H9 (cell line): ENCODE data around the gene SLC39A7. TPM values are rescaled to one million over a fixed set of nuclear protein-coding genes. Genes with fewer than 3 reads are reported as not detected.

Experiments
- DNase-seq: peaks from one replicate; pipeline ENCODE4 v3.0.0-alpha.2; 2017
- H2AFZ ChIP-seq: one replicate; pipeline ENCODE4 v1.6.1; 2013; ENCODE audit warnings: mild to moderate bottlenecking, low read length, control low read depth, moderate library complexity
- H2AK5ac ChIP-seq: 2 replicates; pipeline ENCODE4 v1.6.1; 2013; ENCODE audit warnings: low read length, control low read depth, mixed read lengths; ENCODE audit not compliant: insufficient read length
- H2BK120ac ChIP-seq: one replicate; pipeline ENCODE4 v1.6.1; 2013; ENCODE audit warnings: low read depth, mild to moderate bottlenecking, low read length, control low read depth, inconsistent platforms; ENCODE audit not compliant: poor library complexity, severe bottlenecking
- H2BK12ac ChIP-seq: 2 replicates; pipeline ENCODE4 v1.6.1; 2013; ENCODE audit warnings: low read length, control low read depth, mixed read lengths, low read depth; ENCODE audit not compliant: insufficient read length
- H2BK15ac ChIP-seq: 2 replicates; pipeline ENCODE4 v1.6.1; 2013; ENCODE audit warnings: low read depth, low read length, control low read depth
- H2BK20ac ChIP-seq: one replicate; pipeline ENCODE4 v1.6.1; 2013; ENCODE audit warnings: low read depth, mild to moderate bottlenecking, low read length, control low read depth, inconsistent platforms; ENCODE audit not compliant: poor library complexity, severe bottlenecking
- H2BK5ac ChIP-seq: 2 replicates; pipeline ENCODE4 v1.6.1; 2013; ENCODE audit warnings: low read length, control low read depth, mixed read lengths; ENCODE audit not compliant: insufficient read length
- H3K14ac ChIP-seq: 2 replicates; pipeline ENCODE4 v1.6.1; 2013; ENCODE audit warnings: low read length, control low read depth; ENCODE audit not compliant: insufficient read depth
- H3K18ac ChIP-seq: 2 replicates; pipeline ENCODE4 v1.6.1; 2013; ENCODE audit warnings: low read depth, mild to moderate bottlenecking, mixed read lengths, low read length, control low read depth; ENCODE audit not compliant: insufficient read length
- H3K23ac ChIP-seq: 2 replicates; pipeline ENCODE4 v1.6.1; 2013; ENCODE audit warnings: low read length, control low read depth, mixed read lengths, low read depth; ENCODE audit not compliant: insufficient read length
- H3K23me2 ChIP-seq: 2 replicates; pipeline ENCODE4 v1.6.1; 2013; ENCODE audit warnings: low read depth, mild to moderate bottlenecking, mixed read lengths, low read length, control low read depth; ENCODE audit not compliant: insufficient read length, poor library complexity, severe bottlenecking
- H3K27ac ChIP-seq: 2 replicates; pipeline ENCODE4 v1.5.1; 2013; ENCODE audit warnings: low read length, control low read depth, mixed read lengths, low read depth; ENCODE audit not compliant: insufficient read length
- H3K27me3 ChIP-seq: 2 replicates; pipeline ENCODE4 v1.6.1; 2013; ENCODE audit warnings: low read length, control low read depth, inconsistent platforms; ENCODE audit not compliant: insufficient read depth
- H3K4ac ChIP-seq: 2 replicates; pipeline ENCODE4 v1.6.1; 2013; ENCODE audit warnings: low read depth, mild to moderate bottlenecking, control low read depth, inconsistent platforms, low read length, moderate library complexity
- H3K4me1 ChIP-seq: 2 replicates; pipeline ENCODE4 v1.6.1; 2013; ENCODE audit warnings: low read length, control low read depth, inconsistent platforms; ENCODE audit not compliant: insufficient read depth
- H3K4me2 ChIP-seq: 2 replicates; pipeline ENCODE4 v1.6.1; 2013; ENCODE audit warnings: low read length, control low read depth, mixed read lengths; ENCODE audit not compliant: insufficient read length, insufficient read depth
- H3K56ac ChIP-seq: 2 replicates; pipeline ENCODE4 v1.6.1; 2013; ENCODE audit warnings: low read depth, mild to moderate bottlenecking, mixed read lengths, low read length, control low read depth; ENCODE audit not compliant: insufficient read length
- H3K79me1 ChIP-seq: 2 replicates; pipeline ENCODE4 v1.6.1; 2013; ENCODE audit warnings: low read depth, mild to moderate bottlenecking, moderate library complexity, low read length, control low read depth, inconsistent platforms; ENCODE audit not compliant: insufficient read depth, poor library complexity, severe bottlenecking
- H3K79me2 ChIP-seq: 2 replicates; pipeline ENCODE4 v1.6.1; 2013; ENCODE audit warnings: low read length, control low read depth, inconsistent platforms; ENCODE audit not compliant: insufficient read depth
- H3K9ac ChIP-seq: 2 replicates; pipeline ENCODE4 v1.6.1; 2013; ENCODE audit warnings: low read length, control low read depth, mixed read lengths; ENCODE audit not compliant: insufficient read length; ENCODE audit errors: extremely low read depth
- H3K9me3 ChIP-seq: one replicate; pipeline ENCODE4 v1.6.1; 2013; ENCODE audit warnings: low read depth, low read length, inconsistent platforms; ENCODE audit not compliant: control insufficient read depth
- H3T11ph ChIP-seq: one replicate; pipeline ENCODE4 v1.6.1; 2013; ENCODE audit warnings: mild to moderate bottlenecking, low read length, control low read depth, inconsistent platforms
- H4K20me1 ChIP-seq: one replicate; pipeline ENCODE4 v1.6.1; 2013; ENCODE audit not compliant: control insufficient read depth, insufficient read length, insufficient read depth
- H4K5ac ChIP-seq: 2 replicates; pipeline ENCODE4 v1.6.1; 2013; ENCODE audit warnings: low read depth, mild to moderate bottlenecking, mixed read lengths, low read length, control low read depth; ENCODE audit not compliant: insufficient read length
- H4K8ac ChIP-seq: replicated peaks from 2 replicates; pipeline ENCODE4 v1.6.1; 2013; ENCODE audit warnings: low read length, control low read depth, mixed read lengths, low read depth; ENCODE audit not compliant: insufficient read length
- H4K91ac ChIP-seq: 2 replicates; pipeline ENCODE4 v1.6.1; 2013; ENCODE audit warnings: low read depth, mild to moderate bottlenecking, moderate library complexity, mixed read lengths, low read length, control low read depth; ENCODE audit not compliant: insufficient read length
- H3K27ac Mint-ChIP-seq, 3 experiments: 2 replicates in 2 of 3; 3 replicates in 1 of 3; pipeline ENCODE4 v1.8.0; 2020 to 2021; ENCODE audit warnings: mixed read lengths in 3 of 3, mild to moderate bottlenecking in 1 of 3, moderate library complexity in 1 of 3
- H3K27me3 Mint-ChIP-seq: 2 replicates; pipeline ENCODE4 v1.8.0; 2021; ENCODE audit warnings: low read depth, mild to moderate bottlenecking, moderate library complexity, mixed read lengths
- H3K36me3 Mint-ChIP-seq, 3 experiments: 2 replicates in 2 of 3; 3 replicates in 1 of 3; pipeline ENCODE4 v1.8.0; 2020 to 2021; ENCODE audit warnings: low read depth in 3 of 3, mixed read lengths in 3 of 3; ENCODE audit not compliant: insufficient read depth in 1 of 3
- H3K4me1 Mint-ChIP-seq, 2 experiments: 2 replicates each; pipeline ENCODE4 v1.8.0; 2020; ENCODE audit warnings: mixed read lengths in 2 of 2
- H3K4me3 Mint-ChIP-seq, 2 experiments: 2 replicates in 1 of 2; 3 replicates in 1 of 2; pipeline ENCODE4 v1.8.0; 2020 to 2021; ENCODE audit warnings: mild to moderate bottlenecking in 2 of 2, mixed read lengths in 2 of 2, moderate library complexity in 1 of 2
- H3K9me3 Mint-ChIP-seq, 2 experiments: 2 replicates in 1 of 2; 3 replicates in 1 of 2; pipeline ENCODE4 v1.8.0; 2020; ENCODE audit warnings: mild to moderate bottlenecking in 2 of 2, mixed read lengths in 2 of 2, moderate library complexity in 1 of 2
- WGBS: extraction: QIAGEN DNeasy Blood & Tissue Kit; methylation state at CpG from one replicate; pipeline ENCODE4 v1.1.7; 2013; ENCODE audit warnings: missing lambda C conversion rate, low lambda C conversion rate, mixed read lengths; ENCODE audit not compliant: insufficient read length; ENCODE audit errors: extremely low coverage; 5-methylcytosine and 5-hydroxymethylcytosine counted together
- total RNA-seq: library from RNA; stranded (reverse); gene quantifications from 2 replicates; pipeline ENCODE4 v1.2.1, GENCODE V29; 2021
- TF ChIP-seq, protein P1 (sequence below): fragments of 200-600 bp; sonication (generic); conservative IDR thresholded peaks from 3 replicates; pipeline ENCODE4 v1.8.0; 2021; ENCODE audit warnings: antibody characterized with exemption, mild to moderate bottlenecking

The SLC39A7 gene
- total RNA-seq, 1 experiment from 2014 or later = 107 TPM

DNA sequence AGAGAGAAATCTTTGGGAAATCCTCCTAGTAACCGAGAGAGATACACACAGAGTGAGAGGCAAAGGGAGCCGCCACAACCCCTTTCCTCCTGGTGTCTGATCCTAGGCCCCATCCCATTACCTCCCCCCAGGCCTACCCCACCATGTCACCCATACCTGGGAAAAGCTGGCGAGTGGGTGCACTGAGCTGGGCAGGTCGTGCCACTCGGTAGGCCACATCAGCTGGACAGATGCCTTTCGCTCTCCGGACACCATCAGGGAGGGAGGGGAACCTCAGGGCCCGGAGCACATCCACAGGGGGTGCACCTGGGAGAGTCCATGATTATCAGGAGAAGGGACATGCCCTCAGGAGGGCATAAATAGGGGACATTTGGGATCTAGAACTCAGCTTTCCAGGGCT lies 11.5 kb upstream of the SLC39A7 start:
- H3K79me1 ChIP-seq = no peaks in the 10 kb centered on the region
- peaks cover 11% of the 10 kb centered on the region for H3K23me2 ChIP-seq
- no peak overlapping the region for H2BK5ac ChIP-seq
- peaks cover 78% of the 10 kb centered on the region for H3K27me3 Mint-ChIP-seq
- H3K36me3 Mint-ChIP-seq = peaks cover 0 to 4% (median 0%) of the 10 kb centered on the region in 3 experiments; a peak in 2 of 7 replicates
- H3T11ph ChIP-seq = no peak overlapping the region
- H3K4me2 ChIP-seq = no peak overlapping the region
- no peaks in the 10 kb centered on the region for H3K79me2 ChIP-seq
- no peak overlapping the region for H2AK5ac ChIP-seq
- H2BK15ac ChIP-seq = no peak overlapping the region
- no peak overlapping the region for H3K23ac ChIP-seq
- H3K4me1 ChIP-seq = no peaks in the 10 kb centered on the region; the same call in 1 of the 2 replicates
- no peak overlapping the region for H2AFZ ChIP-seq
- no peaks in the 10 kb centered on the region for H4K20me1 ChIP-seq
- H3K56ac ChIP-seq = no peak overlapping the region
- no peaks in the 10 kb centered on the region for H3K9me3 ChIP-seq
- H4K91ac ChIP-seq = no peak overlapping the region
- no peak overlapping the region for H3K18ac ChIP-seq
- no peaks in the 10 kb centered on the region; a peak in 1 of 5 replicates for H3K9me3 Mint-ChIP-seq
- peaks cover 20 to 25% of the 10 kb centered on the region in 2 experiments for H3K4me1 Mint-ChIP-seq
- no CpG with 5 or more reads among the region's 8 CpGs for WGBS
- no peak overlapping the region for H3K4ac ChIP-seq
- H3K14ac ChIP-seq = no peak overlapping the region
- H3K27ac ChIP-seq = no peak overlapping the region
- peaks cover 3% of the 10 kb centered on the region; the same call in 1 of the 2 replicates for H3K27me3 ChIP-seq
- H2BK12ac ChIP-seq = no peak overlapping the region
- H3K9ac ChIP-seq = no peak overlapping the region
- TF ChIP-seq, protein P1, sequence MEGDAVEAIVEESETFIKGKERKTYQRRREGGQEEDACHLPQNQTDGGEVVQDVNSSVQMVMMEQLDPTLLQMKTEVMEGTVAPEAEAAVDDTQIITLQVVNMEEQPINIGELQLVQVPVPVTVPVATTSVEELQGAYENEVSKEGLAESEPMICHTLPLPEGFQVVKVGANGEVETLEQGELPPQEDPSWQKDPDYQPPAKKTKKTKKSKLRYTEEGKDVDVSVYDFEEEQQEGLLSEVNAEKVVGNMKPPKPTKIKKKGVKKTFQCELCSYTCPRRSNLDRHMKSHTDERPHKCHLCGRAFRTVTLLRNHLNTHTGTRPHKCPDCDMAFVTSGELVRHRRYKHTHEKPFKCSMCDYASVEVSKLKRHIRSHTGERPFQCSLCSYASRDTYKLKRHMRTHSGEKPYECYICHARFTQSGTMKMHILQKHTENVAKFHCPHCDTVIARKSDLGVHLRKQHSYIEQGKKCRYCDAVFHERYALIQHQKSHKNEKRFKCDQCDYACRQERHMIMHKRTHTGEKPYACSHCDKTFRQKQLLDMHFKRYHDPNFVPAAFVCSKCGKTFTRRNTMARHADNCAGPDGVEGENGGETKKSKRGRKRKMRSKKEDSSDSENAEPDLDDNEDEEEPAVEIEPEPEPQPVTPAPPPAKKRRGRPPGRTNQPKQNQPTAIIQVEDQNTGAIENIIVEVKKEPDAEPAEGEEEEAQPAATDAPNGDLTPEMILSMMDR = no peak
- no peak overlapping the region for H4K8ac ChIP-seq
- no peak overlapping the region for H3K27ac Mint-ChIP-seq
- no peak overlapping the region for H3K4me3 Mint-ChIP-seq
- H2BK120ac ChIP-seq = no peak overlapping the region
- DNase-seq = no peak
- H2BK20ac ChIP-seq = no peak overlapping the region
- no peak overlapping the region for H4K5ac ChIP-seq
